SK-N-SH treated with all-trans-retinoic acid at 6 μM for 48 hours (cell line): ENCODE data around the gene SHC3.

ENCODE experiments used
- ATAC-seq: fragments of 200-7000 bp; cut with Tn5 transposase; 3 replicates; pipeline ENCODE4 v1.9.1; 2020; ENCODE audit warnings: mild to moderate bottlenecking, moderate library complexity
- ARNTL ChIP-seq: fragments of 450-650 bp; formaldehyde crosslinking; IDR thresholded peaks from 2 replicates; pipeline ENCODE4 v1.5.0; 2020; ENCODE audit warnings: low read depth, mild to moderate bottlenecking, moderate library complexity, borderline replicate concordance
- BACH2 ChIP-seq: fragments of 250-450 bp; sonication (Bioruptor Pico); IDR thresholded peaks from 2 replicates; pipeline ENCODE4 v1.9.0; 2021; ENCODE audit warnings: mild to moderate bottlenecking, borderline replicate concordance
- CREB5 ChIP-seq: fragments of 250-450 bp; sonication (Bioruptor Pico); IDR thresholded peaks from 2 replicates; pipeline ENCODE4 v1.5.1; 2020; ENCODE audit warnings: low read depth, mild to moderate bottlenecking, moderate library complexity
- CSDC2 ChIP-seq: fragments of 250-450 bp; sonication (Bioruptor Pico); IDR thresholded peaks from 2 replicates; pipeline ENCODE4 v1.5.0; 2020; ENCODE audit warnings: mild to moderate bottlenecking, moderate library complexity
- ESRRG ChIP-seq: fragments of 250-450 bp; sonication (Bioruptor Pico); IDR thresholded peaks from 2 replicates; pipeline ENCODE4 v1.6.1; 2021; ENCODE audit warnings: mild to moderate bottlenecking
- GLIS3 ChIP-seq: fragments of 250-450 bp; sonication (Bioruptor Pico); IDR thresholded peaks from 2 replicates; pipeline ENCODE4 v1.5.0; 2020; ENCODE audit warnings: mild to moderate bottlenecking, moderate library complexity
- ISL1 ChIP-seq: fragments of 250-450 bp; sonication (Bioruptor Pico); IDR thresholded peaks from 2 replicates; pipeline ENCODE4 v2.1.2; 2022; ENCODE audit warnings: mild to moderate bottlenecking, moderate library complexity
- OSR1 ChIP-seq: fragments of 250-450 bp; sonication (Bioruptor Pico); IDR thresholded peaks from 2 replicates; pipeline ENCODE4 v1.8.0; 2022; ENCODE audit warnings: moderate library complexity, mild to moderate bottlenecking, inconsistent platforms
- PATZ1 ChIP-seq: fragments of 250-450 bp; sonication (Bioruptor Pico); IDR thresholded peaks from 2 replicates; pipeline ENCODE4 v1.8.0; 2020; ENCODE audit warnings: mild to moderate bottlenecking, moderate library complexity, borderline replicate concordance
- PPARA ChIP-seq: fragments of 250-450 bp; sonication (Bioruptor Pico); IDR thresholded peaks from 2 replicates; pipeline ENCODE4 v1.5.0; 2020; ENCODE audit warnings: mild to moderate bottlenecking, borderline replicate concordance
- RARB ChIP-seq: fragments of 250-450 bp; sonication (Bioruptor Pico); IDR thresholded peaks from 2 replicates; pipeline ENCODE4 v1.8.0; 2021; ENCODE audit warnings: mild to moderate bottlenecking, moderate library complexity
- SNAI2 ChIP-seq: fragments of 250-450 bp; sonication (Bioruptor Pico); IDR thresholded peaks from 2 replicates; pipeline ENCODE4 v1.5.0; 2020; ENCODE audit warnings: mild to moderate bottlenecking, moderate library complexity
- TCF4 ChIP-seq: fragments of 250-450 bp; sonication (Bioruptor Pico); IDR thresholded peaks from 2 replicates; pipeline ENCODE4 v1.8.0; 2021; ENCODE audit warnings: mild to moderate bottlenecking, moderate library complexity, borderline replicate concordance
- TOX ChIP-seq: fragments of 250-450 bp; sonication (Bioruptor Pico); IDR thresholded peaks from 2 replicates; pipeline ENCODE4 v1.8.0; 2021; ENCODE audit warnings: mild to moderate bottlenecking, moderate library complexity, borderline replicate concordance
- TSHZ2 ChIP-seq: fragments of 250-450 bp; sonication (Bioruptor Pico); IDR thresholded peaks from 2 replicates; pipeline ENCODE4 v1.5.0; 2020; ENCODE audit warnings: mild to moderate bottlenecking, moderate library complexity
- ZC3H10 ChIP-seq: fragments of 250-450 bp; sonication (Bioruptor Pico); IDR thresholded peaks from 2 replicates; pipeline ENCODE4 v1.5.1; 2021; ENCODE audit warnings: mild to moderate bottlenecking, moderate library complexity
- ZFP3 ChIP-seq: fragments of 250-450 bp; sonication (Bioruptor Pico); IDR thresholded peaks from 2 replicates; pipeline ENCODE4 v1.5.0; 2020; ENCODE audit warnings: mild to moderate bottlenecking, moderate library complexity
- ZFP30 ChIP-seq: fragments of 450-650 bp; formaldehyde crosslinking; IDR thresholded peaks from 2 replicates; pipeline ENCODE4 v1.5.0; 2022; ENCODE audit warnings: mild to moderate bottlenecking, moderate library complexity
- ZNF565 ChIP-seq: fragments of 450-650 bp; formaldehyde crosslinking; conservative IDR thresholded peaks from 2 replicates; pipeline ENCODE4 v1.5.0; 2020; ENCODE audit warnings: low read depth, mild to moderate bottlenecking, moderate library complexity
- ZNF70 ChIP-seq: fragments of 450-650 bp; formaldehyde crosslinking; IDR thresholded peaks from 2 replicates; pipeline ENCODE4 v1.5.0; 2020; ENCODE audit warnings: mild to moderate bottlenecking, moderate library complexity
- ZNF8 ChIP-seq: fragments of 450-650 bp; formaldehyde crosslinking; IDR thresholded peaks from 2 replicates; pipeline ENCODE4 v1.5.0; 2020; ENCODE audit warnings: mild to moderate bottlenecking, moderate library complexity

Gene SHC3

GRCh38 chr9:89187541-89187940 is 8.9 kb upstream of the SHC3 start (continued):
- no peak for TF ChIP-seq TSHZ2 (CRISPR knock-in tag)
- TF ChIP-seq ZNF565 (CRISPR knock-in tag): no peak
- TF ChIP-seq ZNF8: no peak
- TF ChIP-seq SNAI2: no peak
- TF ChIP-seq ZC3H10 (CRISPR knock-in tag): no peak
- TF ChIP-seq TOX (CRISPR knock-in tag): no peak
- no peak for TF ChIP-seq ESRRG (CRISPR knock-in tag)
- TF ChIP-seq ZFP30: no peak
- no peak for TF ChIP-seq RARB (CRISPR knock-in tag)
- no peak for TF ChIP-seq ZFP3 (CRISPR knock-in tag)
- TF ChIP-seq GLIS3 (CRISPR knock-in tag): no peak

DNA sequence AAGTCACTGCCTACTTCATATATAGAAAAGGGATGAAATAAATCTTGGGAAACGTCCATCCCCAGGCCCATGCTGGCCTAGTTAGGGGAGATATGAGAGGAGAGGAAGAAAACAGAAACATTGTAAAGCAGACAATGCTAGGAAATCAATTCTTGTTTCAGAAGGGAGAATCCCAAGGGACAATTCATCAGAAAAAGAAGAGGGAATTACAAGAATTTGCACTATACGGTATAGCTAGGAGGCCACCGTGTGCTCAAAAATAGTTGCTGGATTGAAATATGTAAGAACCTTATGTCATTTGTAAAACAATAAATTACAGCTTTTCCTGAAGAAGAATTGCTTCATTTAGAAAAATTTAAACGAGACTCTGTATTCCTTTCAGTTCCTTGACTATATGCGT is 8.3 kb upstream of the SHC3 start:
- TF ChIP-seq ZFP3 (CRISPR knock-in tag) (no peak), PPARA (no peak), CREB5 (CRISPR knock-in tag) (no peak), TOX (CRISPR knock-in tag) (no peak)

GRCh38 chr9:89185980-89186379 is 7.4 kb upstream of the SHC3 start:
- peak; percentile 63; the same call in 2 of the 3 replicates for ATAC-seq
- no peak for TF ChIP-seq SNAI2
- no peak for TF ChIP-seq OSR1 (CRISPR knock-in tag)
- no peak for TF ChIP-seq TCF4 (CRISPR knock-in tag)
- TF ChIP-seq ISL1 (CRISPR knock-in tag): no peak
- no peak for TF ChIP-seq CSDC2 (CRISPR knock-in tag)
- TF ChIP-seq ZFP30: no peak
- no peak for TF ChIP-seq RARB (CRISPR knock-in tag)
- TF ChIP-seq GLIS3 (CRISPR knock-in tag): no peak
- no peak for TF ChIP-seq ZNF70 (CRISPR knock-in tag)
- TF ChIP-seq TOX (CRISPR knock-in tag): no peak

More for the DNA sequence above, 8.3 kb upstream of the SHC3 start:
- no peak for ATAC-seq

GRCh38 chr9:89183146-89183545 is 4.5 kb upstream of the SHC3 start:
- TF ChIP-seq ZNF8 (no peak), CREB5 (CRISPR knock-in tag) (no peak), TCF4 (CRISPR knock-in tag) (no peak), BACH2 (CRISPR knock-in tag) (no peak)
- no peak for ATAC-seq

DNA sequence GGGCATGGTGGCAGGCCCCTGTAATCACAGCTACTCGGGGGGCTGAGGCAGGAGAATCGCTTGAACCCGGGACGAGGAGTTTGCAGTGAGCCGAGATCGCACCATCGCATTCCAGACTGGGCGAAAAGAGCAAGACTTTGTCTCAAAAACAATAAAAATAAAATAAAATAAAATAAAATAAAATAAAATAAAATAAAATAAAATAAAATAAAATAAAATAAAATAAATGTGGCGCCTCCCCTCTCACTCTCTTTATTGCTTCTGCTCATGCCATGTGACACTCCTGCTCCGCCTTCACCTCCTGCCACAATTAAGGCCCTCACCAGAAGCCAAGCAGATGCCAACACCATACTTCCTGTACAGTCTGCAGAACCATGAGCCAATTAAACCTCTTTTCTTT is 3.8 kb upstream of the SHC3 start:
- no peak for ATAC-seq
- no peak for TF ChIP-seq ISL1 (CRISPR knock-in tag)
- no peak for TF ChIP-seq CSDC2 (CRISPR knock-in tag)
- no peak for TF ChIP-seq ZC3H10 (CRISPR knock-in tag)
- TF ChIP-seq BACH2 (CRISPR knock-in tag): no peak
- TF ChIP-seq SNAI2: no peak
- no peak for TF ChIP-seq OSR1 (CRISPR knock-in tag)
- TF ChIP-seq ZNF565 (CRISPR knock-in tag): no peak
- no peak for TF ChIP-seq ESRRG (CRISPR knock-in tag)
- no peak for TF ChIP-seq TSHZ2 (CRISPR knock-in tag)
- no peak for TF ChIP-seq ZNF8
- no peak for TF ChIP-seq ARNTL (CRISPR knock-in tag)
- TF ChIP-seq ZFP30: no peak
- TF ChIP-seq PATZ1 (CRISPR knock-in tag): no peak
- TF ChIP-seq TOX (CRISPR knock-in tag): no peak
- TF ChIP-seq, all 23 proteins: peak for 0
